WTC11 (cell line): ENCODE measurements around the gene NPIPB2.

Experiments used
- CREB1 ChIP-seq: sonication (generic); formaldehyde crosslinking; IDR thresholded peaks from 2 replicates; pipeline ENCODE4 v1.8.0; 2023; ENCODE audit warnings: mild to moderate bottlenecking, missing genetic modification reagents
- ESRRA ChIP-seq: sonication (generic); formaldehyde crosslinking; IDR thresholded peaks from 2 replicates; pipeline ENCODE4 v1.8.1; 2022; ENCODE audit warnings: mild to moderate bottlenecking, missing genetic modification reagents, borderline replicate concordance
- KAT7 ChIP-seq: sonication (generic); formaldehyde crosslinking; IDR thresholded peaks from 2 replicates; pipeline ENCODE4 v1.8.1; 2023; ENCODE audit warnings: missing genetic modification reagents, mild to moderate bottlenecking, borderline replicate concordance
- NR2C2 ChIP-seq: sonication (generic); formaldehyde crosslinking; IDR thresholded peaks from 2 replicates; pipeline ENCODE4 v1.8.0; 2022; ENCODE audit warnings: mild to moderate bottlenecking, missing genetic modification reagents
- SMAD3 ChIP-seq: sonication (generic); formaldehyde crosslinking; IDR thresholded peaks from 2 replicates; pipeline ENCODE4 v1.8.0; 2022; ENCODE audit warnings: missing genetic modification reagents, mild to moderate bottlenecking, borderline replicate concordance
- ZNF219 ChIP-seq: sonication (generic); formaldehyde crosslinking; IDR thresholded peaks from 2 replicates; pipeline ENCODE4 v1.8.0; 2023; ENCODE audit warnings: missing genetic modification reagents, mild to moderate bottlenecking, borderline replicate concordance
- TF ChIP-seq, protein P1 (sequence below): sonication (generic); formaldehyde crosslinking; conservative IDR thresholded peaks from 2 replicates; pipeline ENCODE4 v1.8.1; 2022; ENCODE audit warnings: mild to moderate bottlenecking, missing genetic modification reagents
- TF ChIP-seq, protein P2 (sequence below): sonication (generic); formaldehyde crosslinking; IDR thresholded peaks from 2 replicates; pipeline ENCODE4 v1.8.0; 2022; ENCODE audit warnings: mild to moderate bottlenecking, missing genetic modification reagents
- TF ChIP-seq, protein P3 (sequence below): fragments of 200-600 bp; IDR thresholded peaks from 2 replicates; pipeline ENCODE4 v1.8.0; 2022; ENCODE audit warnings: antibody characterized with exemption
- TF ChIP-seq, protein P4 (sequence below): sonication (generic); formaldehyde crosslinking; IDR thresholded peaks from 2 replicates; pipeline ENCODE4 v1.8.0; 2023; ENCODE audit warnings: missing genetic modification reagents, mild to moderate bottlenecking, borderline replicate concordance
- TF ChIP-seq, protein P5 (sequence below): sonication (generic); formaldehyde crosslinking; IDR thresholded peaks from 2 replicates; pipeline ENCODE4 v1.8.0; 2022; ENCODE audit warnings: mild to moderate bottlenecking, missing genetic modification reagents

DNA sequence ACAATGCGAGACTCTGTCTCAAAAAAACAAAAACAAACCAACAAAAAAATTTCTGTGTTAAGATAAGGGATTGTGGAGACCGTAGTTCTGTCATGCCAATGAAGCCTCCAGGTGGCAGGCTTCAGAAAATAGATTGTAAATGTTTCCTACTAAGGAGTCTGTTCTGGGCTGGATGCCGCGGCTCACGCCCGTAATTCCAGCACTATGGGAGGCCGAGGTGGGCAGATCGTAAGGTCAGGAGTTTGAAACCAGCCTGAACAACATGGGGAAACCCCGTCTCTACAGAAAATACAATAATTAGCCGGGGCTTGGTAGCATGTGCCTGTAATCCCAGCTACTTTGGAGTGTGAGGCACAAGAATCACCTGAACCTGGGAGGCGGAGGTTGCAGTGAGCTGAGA is 30.3 kb upstream of the NPIPB2 start:
- TF ChIP-seq ESRRA (CRISPR knock-in tag) (no peak), SMAD3 (CRISPR knock-in tag) (no peak), NR2C2 (CRISPR knock-in tag) (no peak), CREB1 (no peak), ZNF219 (CRISPR knock-in tag) (no peak), KAT7 (CRISPR knock-in tag) (no peak)
- TF ChIP-seq, protein P1, sequence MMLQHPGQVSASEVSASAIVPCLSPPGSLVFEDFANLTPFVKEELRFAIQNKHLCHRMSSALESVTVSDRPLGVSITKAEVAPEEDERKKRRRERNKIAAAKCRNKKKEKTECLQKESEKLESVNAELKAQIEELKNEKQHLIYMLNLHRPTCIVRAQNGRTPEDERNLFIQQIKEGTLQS (CRISPR knock-in tag), result no peak
- TF ChIP-seq, protein P2, sequence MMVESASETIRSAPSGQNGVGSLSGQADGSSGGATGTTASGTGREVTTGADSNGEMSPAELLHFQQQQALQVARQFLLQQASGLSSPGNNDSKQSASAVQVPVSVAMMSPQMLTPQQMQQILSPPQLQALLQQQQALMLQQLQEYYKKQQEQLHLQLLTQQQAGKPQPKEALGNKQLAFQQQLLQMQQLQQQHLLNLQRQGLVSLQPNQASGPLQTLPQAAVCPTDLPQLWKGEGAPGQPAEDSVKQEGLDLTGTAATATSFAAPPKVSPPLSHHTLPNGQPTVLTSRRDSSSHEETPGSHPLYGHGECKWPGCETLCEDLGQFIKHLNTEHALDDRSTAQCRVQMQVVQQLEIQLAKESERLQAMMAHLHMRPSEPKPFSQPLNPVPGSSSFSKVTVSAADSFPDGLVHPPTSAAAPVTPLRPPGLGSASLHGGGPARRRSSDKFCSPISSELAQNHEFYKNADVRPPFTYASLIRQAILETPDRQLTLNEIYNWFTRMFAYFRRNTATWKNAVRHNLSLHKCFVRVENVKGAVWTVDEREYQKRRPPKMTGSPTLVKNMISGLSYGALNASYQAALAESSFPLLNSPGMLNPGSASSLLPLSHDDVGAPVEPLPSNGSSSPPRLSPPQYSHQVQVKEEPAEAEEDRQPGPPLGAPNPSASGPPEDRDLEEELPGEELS (CRISPR knock-in tag), result no peak
- TF ChIP-seq, protein P3, sequence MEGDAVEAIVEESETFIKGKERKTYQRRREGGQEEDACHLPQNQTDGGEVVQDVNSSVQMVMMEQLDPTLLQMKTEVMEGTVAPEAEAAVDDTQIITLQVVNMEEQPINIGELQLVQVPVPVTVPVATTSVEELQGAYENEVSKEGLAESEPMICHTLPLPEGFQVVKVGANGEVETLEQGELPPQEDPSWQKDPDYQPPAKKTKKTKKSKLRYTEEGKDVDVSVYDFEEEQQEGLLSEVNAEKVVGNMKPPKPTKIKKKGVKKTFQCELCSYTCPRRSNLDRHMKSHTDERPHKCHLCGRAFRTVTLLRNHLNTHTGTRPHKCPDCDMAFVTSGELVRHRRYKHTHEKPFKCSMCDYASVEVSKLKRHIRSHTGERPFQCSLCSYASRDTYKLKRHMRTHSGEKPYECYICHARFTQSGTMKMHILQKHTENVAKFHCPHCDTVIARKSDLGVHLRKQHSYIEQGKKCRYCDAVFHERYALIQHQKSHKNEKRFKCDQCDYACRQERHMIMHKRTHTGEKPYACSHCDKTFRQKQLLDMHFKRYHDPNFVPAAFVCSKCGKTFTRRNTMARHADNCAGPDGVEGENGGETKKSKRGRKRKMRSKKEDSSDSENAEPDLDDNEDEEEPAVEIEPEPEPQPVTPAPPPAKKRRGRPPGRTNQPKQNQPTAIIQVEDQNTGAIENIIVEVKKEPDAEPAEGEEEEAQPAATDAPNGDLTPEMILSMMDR, result no peak
- TF ChIP-seq, protein P4, sequence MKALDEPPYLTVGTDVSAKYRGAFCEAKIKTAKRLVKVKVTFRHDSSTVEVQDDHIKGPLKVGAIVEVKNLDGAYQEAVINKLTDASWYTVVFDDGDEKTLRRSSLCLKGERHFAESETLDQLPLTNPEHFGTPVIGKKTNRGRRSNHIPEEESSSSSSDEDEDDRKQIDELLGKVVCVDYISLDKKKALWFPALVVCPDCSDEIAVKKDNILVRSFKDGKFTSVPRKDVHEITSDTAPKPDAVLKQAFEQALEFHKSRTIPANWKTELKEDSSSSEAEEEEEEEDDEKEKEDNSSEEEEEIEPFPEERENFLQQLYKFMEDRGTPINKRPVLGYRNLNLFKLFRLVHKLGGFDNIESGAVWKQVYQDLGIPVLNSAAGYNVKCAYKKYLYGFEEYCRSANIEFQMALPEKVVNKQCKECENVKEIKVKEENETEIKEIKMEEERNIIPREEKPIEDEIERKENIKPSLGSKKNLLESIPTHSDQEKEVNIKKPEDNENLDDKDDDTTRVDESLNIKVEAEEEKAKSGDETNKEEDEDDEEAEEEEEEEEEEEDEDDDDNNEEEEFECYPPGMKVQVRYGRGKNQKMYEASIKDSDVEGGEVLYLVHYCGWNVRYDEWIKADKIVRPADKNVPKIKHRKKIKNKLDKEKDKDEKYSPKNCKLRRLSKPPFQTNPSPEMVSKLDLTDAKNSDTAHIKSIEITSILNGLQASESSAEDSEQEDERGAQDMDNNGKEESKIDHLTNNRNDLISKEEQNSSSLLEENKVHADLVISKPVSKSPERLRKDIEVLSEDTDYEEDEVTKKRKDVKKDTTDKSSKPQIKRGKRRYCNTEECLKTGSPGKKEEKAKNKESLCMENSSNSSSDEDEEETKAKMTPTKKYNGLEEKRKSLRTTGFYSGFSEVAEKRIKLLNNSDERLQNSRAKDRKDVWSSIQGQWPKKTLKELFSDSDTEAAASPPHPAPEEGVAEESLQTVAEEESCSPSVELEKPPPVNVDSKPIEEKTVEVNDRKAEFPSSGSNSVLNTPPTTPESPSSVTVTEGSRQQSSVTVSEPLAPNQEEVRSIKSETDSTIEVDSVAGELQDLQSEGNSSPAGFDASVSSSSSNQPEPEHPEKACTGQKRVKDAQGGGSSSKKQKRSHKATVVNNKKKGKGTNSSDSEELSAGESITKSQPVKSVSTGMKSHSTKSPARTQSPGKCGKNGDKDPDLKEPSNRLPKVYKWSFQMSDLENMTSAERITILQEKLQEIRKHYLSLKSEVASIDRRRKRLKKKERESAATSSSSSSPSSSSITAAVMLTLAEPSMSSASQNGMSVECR (CRISPR knock-in tag), result no peak
- TF ChIP-seq, protein P5, sequence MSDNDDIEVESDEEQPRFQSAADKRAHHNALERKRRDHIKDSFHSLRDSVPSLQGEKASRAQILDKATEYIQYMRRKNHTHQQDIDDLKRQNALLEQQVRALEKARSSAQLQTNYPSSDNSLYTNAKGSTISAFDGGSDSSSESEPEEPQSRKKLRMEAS, result no peak
